GM21723 (cell line): ENCODE results near the gene TCP10L.
"Not testable (repeated sequence)": the region's sequence is repeated elsewhere in the genome, so short reads cannot be mapped to it uniquely, and the experiment has no call there.

ENCODE experiments used
- ATAC-seq: cut with Tn5 transposase; IDR thresholded peaks from one replicate; pipeline ENCODE4 v1.9.1; 2021; ENCODE audit warnings: mild to moderate bottlenecking, moderate library complexity; ENCODE audit not compliant: unreplicated experiment

TCP10L gene

GRCh38 chr21:32585042-32585710, at the start of gene TCP10L:
TCP10L (minus strand) TSS chr21:32585523; CDS start chr21:32584304, 1,219 bp downstream.
- no peak for ATAC-seq

GRCh38 chr21:32626621-32627196, 41.4 kb upstream of the TCP10L start:
- no peak for ATAC-seq

GRCh38 chr21:32618218-32618617, 32.9 kb upstream of the TCP10L start:
- not testable (repeated sequence) for ATAC-seq

GRCh38 chr21:32613436-32614043, 28.2 kb upstream of the TCP10L start:
- ATAC-seq: no peak

GRCh38 chr21:32612999-32613337, 27.6 kb upstream of the TCP10L start:
- ATAC-seq: no peak

- ATAC-seq: peak; percentile 92
Observed at GRCh38 chr21:32612075-32612998, 27.0 kb upstream of the TCP10L start, which contains the start of gene CFAP298. CFAP298 (minus strand) TSS chr21:32612377; CDS start chr21:32612243, 134 bp downstream.

GRCh38 chr21:32611471-32611997, 26.2 kb upstream of the TCP10L start:
- ATAC-seq: peak; percentile 39

- ATAC-seq: not testable (repeated sequence)
Observed at GRCh38 chr21:32610940-32611339, 25.6 kb upstream of the TCP10L start.

GRCh38 chr21:32608851-32609250, 23.5 kb upstream of the TCP10L start:
- ATAC-seq: no peak

GRCh38 chr21:32605469-32605868, 20.1 kb upstream of the TCP10L start:
- ATAC-seq: no peak

GRCh38 chr21:32604464-32604863, 19.1 kb upstream of the TCP10L start:
- no peak for ATAC-seq

- no peak for ATAC-seq
Observed at GRCh38 chr21:32603131-32603530, 17.8 kb upstream of the TCP10L start.

GRCh38 chr21:32602099-32602498, 16.8 kb upstream of the TCP10L start:
- no peak for ATAC-seq

GRCh38 chr21:32599526-32599925, 14.2 kb upstream of the TCP10L start:
- ATAC-seq: no peak

- no peak for ATAC-seq
Observed at GRCh38 chr21:32599091-32599490, 13.8 kb upstream of the TCP10L start.

GRCh38 chr21:32597205-32597604, 11.9 kb upstream of the TCP10L start:
- no peak for ATAC-seq

GRCh38 chr21:32595431-32595830, 10.1 kb upstream of the TCP10L start:
- ATAC-seq: no peak

GRCh38 chr21:32593690-32594089, 8.4 kb upstream of the TCP10L start:
- ATAC-seq: no peak

- ATAC-seq: no peak
Observed at GRCh38 chr21:32592929-32593502, 7.7 kb upstream of the TCP10L start.

- ATAC-seq: no peak
Observed at GRCh38 chr21:32590130-32590529, 4.8 kb upstream of the TCP10L start.

GRCh38 chr21:32587651-32588050, 2.3 kb upstream of the TCP10L start:
- ATAC-seq: no peak
